Activated T-cell treated with anti-CD3 and anti-CD28 coated beads for 4 hours (primary cell): Measurements from ENCODE around the gene MAP1LC3B2.

ENCODE experiments used
- DNase-seq: peaks from one replicate; pipeline ENCODE4 v3.0.0-alpha.2; 2020

MAP1LC3B2 gene

GRCh38 chr12:116538076-116538591 is 21.0 kb upstream of the MAP1LC3B2 start:
- DNase-seq = no peak

- no peak for DNase-seq
Observed at GRCh38 chr12:116538682-116539305, 20.4 kb upstream of the MAP1LC3B2 start.

GRCh38 chr12:116539361-116539771 is 19.8 kb upstream of the MAP1LC3B2 start:
- no peak for DNase-seq

GRCh38 chr12:116539905-116540482 is 19.2 kb upstream of the MAP1LC3B2 start:
- DNase-seq = no peak

GRCh38 chr12:116540622-116541152 is 18.5 kb upstream of the MAP1LC3B2 start:
- DNase-seq = no peak

- no peak for DNase-seq
Observed at GRCh38 chr12:116541547-116542344, 17.4 kb upstream of the MAP1LC3B2 start.

- no peak for DNase-seq
Observed at GRCh38 chr12:116542345-116542956, 16.7 kb upstream of the MAP1LC3B2 start.

GRCh38 chr12:116544656-116545055 is 14.5 kb upstream of the MAP1LC3B2 start:
- no peak for DNase-seq

- DNase-seq = no peak
Observed at GRCh38 chr12:116545144-116545543, 14.0 kb upstream of the MAP1LC3B2 start.

GRCh38 chr12:116545936-116546335 is 13.2 kb upstream of the MAP1LC3B2 start:
- no peak for DNase-seq

GRCh38 chr12:116547955-116548501 is 11.2 kb upstream of the MAP1LC3B2 start:
- DNase-seq = no peak

- DNase-seq = no peak
Observed at GRCh38 chr12:116549993-116550392, 9.2 kb upstream of the MAP1LC3B2 start.

GRCh38 chr12:116551151-116551550 is 8.0 kb upstream of the MAP1LC3B2 start:
- DNase-seq = no peak

- no peak for DNase-seq
Observed at GRCh38 chr12:116551619-116551951, 7.6 kb upstream of the MAP1LC3B2 start.

- no peak for DNase-seq
Observed at GRCh38 chr12:116551952-116552772, 7.0 kb upstream of the MAP1LC3B2 start.

- no peak for DNase-seq
Observed at GRCh38 chr12:116552773-116553373, 6.3 kb upstream of the MAP1LC3B2 start.

GRCh38 chr12:116556356-116556952 is 2.7 kb upstream of the MAP1LC3B2 start:
- DNase-seq = no peak

- no peak for DNase-seq
Observed at GRCh38 chr12:116556964-116557698, 2.0 kb upstream of the MAP1LC3B2 start.

GRCh38 chr12:116558280-116559161 is 660 bp upstream of the MAP1LC3B2 start:
- no peak for DNase-seq
